H54 (cell line): ENCODE results near the gene SVIL.
"Not testable (repeated sequence)": the region's sequence is repeated elsewhere in the genome, so short reads cannot be mapped to it uniquely, and the experiment has no call there.

Experiments used
- DNase-seq: peaks from one replicate; pipeline ENCODE4 v3.0.0; 2011; ENCODE audit warnings: low spot score, mixed read lengths; ENCODE audit not compliant: insufficient read length
- FAIRE-seq: peaks from 3 replicates; lab custom pipeline; 2011; peaks lifted over from hg19 to GRCh38; lab: Jason Lieb, UNC
- POLR2A ChIP-seq: IDR thresholded peaks from 2 replicates; pipeline ENCODE4 v1.6.1; 2011; ENCODE audit warnings: low read depth, mild to moderate bottlenecking, low read length

The SVIL gene

GRCh38 chr10:29554660-29555059, 80.1 kb downstream of the SVIL start:
- DNase-seq: peak; percentile 12
- FAIRE-seq: no peak
- no peak for TF ChIP-seq POLR2A

- DNase-seq: no peak
- no peak for TF ChIP-seq POLR2A
- FAIRE-seq: no peak
Observed at GRCh38 chr10:29553544-29554250, 81.1 kb downstream of the SVIL start.

DNA sequence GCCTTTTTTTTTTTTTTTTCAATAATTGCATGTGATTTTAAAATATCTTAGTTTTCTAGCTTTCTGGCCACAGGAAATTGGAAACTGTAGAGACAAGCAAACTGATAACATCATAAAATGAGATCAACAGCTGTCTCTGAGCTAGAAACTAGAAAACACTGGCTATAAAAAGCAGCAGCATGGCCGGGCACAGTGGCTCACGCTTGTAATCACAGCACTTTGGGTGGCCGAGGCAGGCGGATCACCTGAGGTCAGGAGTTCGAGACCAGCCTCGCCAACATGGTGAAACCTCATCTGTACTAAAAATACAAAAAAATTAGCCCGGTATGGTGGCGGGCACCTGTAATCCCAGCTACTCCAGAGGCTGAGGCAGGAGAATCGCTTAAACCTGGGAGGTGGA, 81.7 kb downstream of the SVIL start:
- FAIRE-seq, DNase-seq: not testable (repeated sequence)

GRCh38 chr10:29549493-29549892, 85.3 kb downstream of the SVIL start:
- not testable (repeated sequence) for FAIRE-seq, DNase-seq

GRCh38 chr10:29546773-29547313, 87.9 kb downstream of the SVIL start:
- FAIRE-seq: peak; percentile 38
- no peak for DNase-seq
- no peak for TF ChIP-seq POLR2A

DNA sequence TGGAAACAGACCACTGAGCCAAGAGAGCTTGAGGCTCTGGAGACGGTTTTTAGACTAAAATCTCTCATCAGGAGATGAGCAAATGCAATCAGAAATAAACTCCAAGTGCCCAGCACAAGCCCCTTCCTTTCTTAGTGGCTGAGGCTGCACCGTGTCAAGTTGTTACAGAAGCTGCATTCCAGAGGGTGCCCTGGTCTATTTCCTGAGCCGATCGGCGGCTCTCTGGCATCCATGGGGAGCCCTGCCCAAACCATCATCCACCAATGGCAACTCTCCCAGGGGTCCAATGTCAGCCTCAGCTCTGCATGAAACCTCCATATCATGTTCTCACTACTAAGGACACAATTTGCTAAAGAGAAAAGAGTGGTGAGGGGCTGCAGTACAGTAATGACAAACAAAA, 89.6 kb downstream of the SVIL start:
- TF ChIP-seq POLR2A: no peak
- DNase-seq: no peak
- no peak for FAIRE-seq

- FAIRE-seq: no peak
- TF ChIP-seq POLR2A: no peak
- no peak for DNase-seq
Observed at GRCh38 chr10:29543715-29544114, 91.1 kb downstream of the SVIL start.

- no peak for TF ChIP-seq POLR2A
- FAIRE-seq (no peak), DNase-seq (no peak)
Observed at GRCh38 chr10:29542723-29543122, 92.0 kb downstream of the SVIL start.

- FAIRE-seq (no peak), DNase-seq (no peak)
- no peak for TF ChIP-seq POLR2A
Observed at GRCh38 chr10:29541422-29542210, 93.2 kb downstream of the SVIL start.

GRCh38 chr10:29540016-29540415, 94.8 kb downstream of the SVIL start:
- DNase-seq: no peak
- no peak for TF ChIP-seq POLR2A
- FAIRE-seq: no peak

DNA sequence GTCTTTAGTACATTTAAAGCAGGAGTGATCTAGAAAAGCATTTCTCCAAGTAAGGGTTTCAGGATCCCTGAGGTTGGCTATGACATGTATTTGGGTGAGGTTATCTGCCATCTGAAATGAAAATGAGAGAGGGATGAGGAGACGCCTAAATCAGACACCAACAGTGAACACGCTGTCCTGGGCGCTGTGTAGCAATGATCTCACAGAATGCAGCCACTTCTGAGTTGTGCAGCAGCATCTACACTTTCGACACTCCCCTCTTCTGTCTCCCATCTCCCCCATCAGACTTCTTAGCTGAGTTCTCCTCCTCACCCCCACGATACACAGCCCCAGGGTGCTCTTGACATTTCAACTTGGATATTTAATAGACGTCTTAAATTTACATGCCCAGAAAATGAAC, 95.4 kb downstream of the SVIL start:
- FAIRE-seq: no peak

GRCh38 chr10:29537799-29538198, 97.0 kb downstream of the SVIL start:
- no peak for TF ChIP-seq POLR2A
- no peak for FAIRE-seq
- DNase-seq: no peak

More for the DNA sequence above, 95.4 kb downstream of the SVIL start:
- no peak for TF ChIP-seq POLR2A
- DNase-seq: no peak

DNA sequence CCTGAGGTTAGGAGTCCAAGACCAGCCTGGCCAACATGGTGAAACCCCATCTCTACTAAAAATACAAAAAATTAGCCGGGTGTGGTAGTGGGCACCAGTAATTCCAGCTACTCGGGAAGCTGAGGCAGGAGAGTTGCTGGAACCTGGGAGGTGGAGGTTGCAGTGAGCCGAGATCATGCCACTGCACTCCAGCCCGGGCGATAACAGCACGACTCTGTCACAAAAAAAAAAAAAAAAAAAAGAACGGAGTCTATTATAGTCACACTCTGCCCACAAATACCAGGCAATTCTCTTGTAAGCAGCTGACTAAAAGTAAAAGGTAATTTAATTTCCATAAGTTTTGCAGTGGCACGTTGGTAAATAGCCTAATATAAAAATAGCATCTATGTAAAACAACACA, 98.1 kb downstream of the SVIL start:
- not testable (repeated sequence) for DNase-seq, FAIRE-seq

- no peak for TF ChIP-seq POLR2A
- FAIRE-seq: no peak
- no peak for DNase-seq
Observed at GRCh38 chr10:29535778-29536453, 98.9 kb downstream of the SVIL start.
